Gastroesophageal sphincter (tissue), 4 donors: ENCODE measurements around the gene ZNF486. TPM values are rescaled to one million over a fixed set of nuclear protein-coding genes. Genes with fewer than 3 reads are reported as not detected.
A peak's percentile ranks its signal among the peaks of the same experiment; 100 is the strongest.
"Not testable (repeated sequence)": the region's sequence is repeated elsewhere in the genome, so short reads cannot be mapped to it uniquely, and the experiment has no call there.

ENCODE experiments used
- ATAC-seq: fragments of 150-250 bp; one replicate; pipeline ENCODE4 v1.9.1; 2016; ENCODE audit warnings: mild to moderate bottlenecking, moderate library complexity
- H3K27ac ChIP-seq, 4 donors: fragments of 200-600 bp; sonication (generic) in 3 of 4; 1 replicate in 3 of 4; 2 replicates in 1 of 4; pipeline ENCODE4 v1.5.1; 2016 to 2019
- H3K27me3 ChIP-seq: fragments of 200-600 bp; sonication (generic); one replicate; pipeline ENCODE4 v1.5.1; 2019
- H3K36me3 ChIP-seq, 2 donors: fragments of 200-600 bp; sonication (generic); one replicate each; pipeline ENCODE4 v1.5.1; 2019; ENCODE audit warnings: control low read depth in 1 of 2
- H3K4me1 ChIP-seq, 3 donors: fragments of 200-600 bp; sonication (generic); 1 replicate in 2 of 3; 2 replicates in 1 of 3; pipeline ENCODE4 v1.5.1; 2016 to 2019; ENCODE audit warnings: control low read depth in 2 of 3
- H3K4me3 ChIP-seq, 2 donors: fragments of 200-600 bp; sonication (generic); one replicate each; pipeline ENCODE4 v1.5.1; 2019; ENCODE audit warnings: mild to moderate bottlenecking in 1 of 2, moderate library complexity in 1 of 2
- H3K9me3 ChIP-seq, 3 donors: fragments of 200-600 bp; sonication (generic); one replicate each; pipeline ENCODE4 v1.5.1; 2017 to 2019; ENCODE audit warnings: control low read depth in 2 of 3
- EP300 ChIP-seq: sonication (generic); formaldehyde crosslinking; IDR thresholded peaks from one replicate; pipeline ENCODE4 v1.6.1; 2017; ENCODE audit warnings: antibody characterized with exemption, mild to moderate bottlenecking
- POLR2A ChIP-seq, 2 donors: fragments of 450-650 bp; IDR thresholded peaks; one replicate each; pipeline ENCODE4 v1.6.1; 2017; ENCODE audit warnings: antibody characterized with exemption in 2 of 2, mild to moderate bottlenecking in 2 of 2, moderate library complexity in 1 of 2
- POLR2AphosphoS5 ChIP-seq: sonication (generic); formaldehyde crosslinking; IDR thresholded peaks from one replicate; pipeline ENCODE4 v1.6.1; 2017; ENCODE audit warnings: antibody characterized with exemption
- WGBS, 2 donors: methylation state at CpG; one replicate each; pipeline ENCODE4 v1.1.5; 2018; ENCODE audit warnings: low coverage in 1 of 2; 5-methylcytosine and 5-hydroxymethylcytosine counted together
- total RNA-seq, 4 donors: library from RNA; depleted of rRNA; stranded (reverse); fragments of >200 nt; gene quantifications; one replicate each; pipeline ENCODE4 v1.1.0, GENCODE V29; 2016
- TF ChIP-seq, protein P1 (sequence below), 4 experiments: fragments of 200-600 bp in 2 of 4; fragments of 450-650 bp in 2 of 4; sonication (generic) in 1 of 4; IDR thresholded peaks; one replicate each; pipeline ENCODE4 v1.5.1; 2017 to 2019; ENCODE audit warnings: antibody characterized with exemption in 4 of 4, mild to moderate bottlenecking in 2 of 4, moderate library complexity in 2 of 4

ZNF486 gene
- total RNA-seq, 4 donors from 2014 or later, result 2.6 to 4.4 (median 3.0) TPM

DNA sequence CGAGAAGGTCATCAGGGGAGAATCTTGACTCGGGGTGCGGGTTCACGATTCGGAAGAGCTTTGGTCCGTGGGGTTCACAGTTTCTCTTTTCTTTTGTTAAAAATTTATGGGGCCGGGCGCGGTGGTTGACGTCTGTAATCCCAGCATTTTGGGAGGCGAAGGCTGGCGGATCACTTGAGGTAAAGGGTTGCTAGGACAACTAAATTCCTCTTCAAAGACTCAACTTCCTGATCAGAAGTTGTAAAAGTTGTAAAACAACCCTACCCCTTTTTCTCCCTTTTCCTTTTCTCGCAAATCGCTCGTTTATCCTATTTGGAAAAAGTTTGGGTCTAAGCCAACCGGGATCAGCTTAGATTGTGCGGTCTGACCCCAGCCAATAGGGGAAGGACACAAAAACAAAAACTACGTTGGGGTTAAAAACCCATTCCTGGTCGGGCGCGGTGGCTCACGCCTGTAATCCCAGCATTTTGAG lies 673 bp downstream of the ZNF486 start:
- peaks cover 0 to 26% of the 10 kb centered on the region in 2 donors for H3K36me3 ChIP-seq
- H3K27me3 ChIP-seq, result no peaks in the 10 kb centered on the region
- peaks cover 0 to 21% (median 0%) of the 10 kb centered on the region in 3 donors for H3K4me1 ChIP-seq
- no peak for TF ChIP-seq POLR2AphosphoS5
- TF ChIP-seq, protein P1, sequence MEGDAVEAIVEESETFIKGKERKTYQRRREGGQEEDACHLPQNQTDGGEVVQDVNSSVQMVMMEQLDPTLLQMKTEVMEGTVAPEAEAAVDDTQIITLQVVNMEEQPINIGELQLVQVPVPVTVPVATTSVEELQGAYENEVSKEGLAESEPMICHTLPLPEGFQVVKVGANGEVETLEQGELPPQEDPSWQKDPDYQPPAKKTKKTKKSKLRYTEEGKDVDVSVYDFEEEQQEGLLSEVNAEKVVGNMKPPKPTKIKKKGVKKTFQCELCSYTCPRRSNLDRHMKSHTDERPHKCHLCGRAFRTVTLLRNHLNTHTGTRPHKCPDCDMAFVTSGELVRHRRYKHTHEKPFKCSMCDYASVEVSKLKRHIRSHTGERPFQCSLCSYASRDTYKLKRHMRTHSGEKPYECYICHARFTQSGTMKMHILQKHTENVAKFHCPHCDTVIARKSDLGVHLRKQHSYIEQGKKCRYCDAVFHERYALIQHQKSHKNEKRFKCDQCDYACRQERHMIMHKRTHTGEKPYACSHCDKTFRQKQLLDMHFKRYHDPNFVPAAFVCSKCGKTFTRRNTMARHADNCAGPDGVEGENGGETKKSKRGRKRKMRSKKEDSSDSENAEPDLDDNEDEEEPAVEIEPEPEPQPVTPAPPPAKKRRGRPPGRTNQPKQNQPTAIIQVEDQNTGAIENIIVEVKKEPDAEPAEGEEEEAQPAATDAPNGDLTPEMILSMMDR (IDR thresholded peaks at IDR 0.05), result no peak
- no peak for TF ChIP-seq EP300
- no peak for TF ChIP-seq POLR2A (IDR thresholded peaks at IDR 0.05)
- no peak for ATAC-seq
- 0% methylated on average over 2 to 11 of the region's 22 CpGs for WGBS, 2 donors
- peak overlapping the region; percentile 50 to 79 for H3K4me3 ChIP-seq
- H3K27ac ChIP-seq, result peak overlapping the region; percentile 2 to 79 (median 70)
- H3K9me3 ChIP-seq, result no peaks in the 10 kb centered on the region

DNA sequence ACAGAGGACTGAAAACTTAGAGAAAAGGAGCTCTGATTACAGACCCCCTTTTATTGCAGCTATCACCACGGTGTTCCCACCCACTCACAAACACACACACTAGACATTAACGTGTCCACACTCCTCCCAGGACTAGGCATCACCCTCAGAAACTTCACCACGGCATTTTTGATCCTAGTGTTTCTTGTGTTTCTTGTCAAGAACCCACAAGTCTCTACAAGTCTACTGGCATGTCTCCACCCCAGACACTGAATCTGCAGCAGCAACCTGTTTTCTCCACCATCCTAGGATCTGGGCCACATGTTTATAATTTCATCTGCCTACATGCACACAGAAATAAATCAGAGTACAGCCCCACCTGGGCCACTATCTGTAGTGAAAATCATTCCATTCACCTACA lies 4.3 kb downstream of the ZNF486 start:
- Histone ChIP-seq H3K9me3 (no peaks in the 10 kb centered on the region), H3K27ac (no peak overlapping the region), H3K4me3 (no peak overlapping the region), H3K4me1 (peaks cover 0 to 21% (median 0%) of the 10 kb centered on the region in 3 donors), H3K36me3 (peaks cover 0 to 32% of the 10 kb centered on the region in 2 donors), H3K27me3 (no peaks in the 10 kb centered on the region)
- TF ChIP-seq POLR2A (IDR thresholded peaks at IDR 0.05) (no peak), POLR2AphosphoS5 (no peak), EP300 (no peak)
- TF ChIP-seq, protein P1 (IDR thresholded peaks at IDR 0.05), result no peak
- no peak for ATAC-seq
- 87 to 91% methylated on average over 3 of the region's 3 CpGs for WGBS, 2 donors

DNA sequence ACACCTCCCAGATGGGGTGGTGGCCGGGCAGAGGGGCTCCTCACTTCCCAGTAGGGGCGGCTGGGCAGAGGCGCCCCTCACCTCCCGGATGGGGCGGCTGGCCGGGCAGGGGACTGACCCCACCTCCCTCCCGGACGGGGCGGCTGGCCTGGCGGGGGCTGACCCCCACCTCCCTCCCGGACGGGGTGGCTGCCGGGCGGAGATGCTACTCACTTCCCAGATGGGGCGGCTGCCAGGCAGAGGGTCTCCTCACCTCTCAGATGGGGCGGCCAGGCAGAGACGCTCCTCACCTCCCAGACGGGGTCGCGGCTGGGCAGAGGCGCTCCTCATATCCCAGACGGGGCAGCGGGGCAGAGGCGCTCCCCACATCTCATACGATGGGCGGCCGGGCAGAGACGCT lies 8.8 kb downstream of the ZNF486 start:
- not testable (repeated sequence) for ATAC-seq, H3K4me3 ChIP-seq, H3K4me1 ChIP-seq, H3K9me3 ChIP-seq, H3K27me3 ChIP-seq, H3K27ac ChIP-seq
- peaks cover 0 to 38% of the 10 kb centered on the region in 2 donors for H3K36me3 ChIP-seq
- no CpG with 5 or more reads among the region's 28 CpGs for WGBS, 2 donors

DNA sequence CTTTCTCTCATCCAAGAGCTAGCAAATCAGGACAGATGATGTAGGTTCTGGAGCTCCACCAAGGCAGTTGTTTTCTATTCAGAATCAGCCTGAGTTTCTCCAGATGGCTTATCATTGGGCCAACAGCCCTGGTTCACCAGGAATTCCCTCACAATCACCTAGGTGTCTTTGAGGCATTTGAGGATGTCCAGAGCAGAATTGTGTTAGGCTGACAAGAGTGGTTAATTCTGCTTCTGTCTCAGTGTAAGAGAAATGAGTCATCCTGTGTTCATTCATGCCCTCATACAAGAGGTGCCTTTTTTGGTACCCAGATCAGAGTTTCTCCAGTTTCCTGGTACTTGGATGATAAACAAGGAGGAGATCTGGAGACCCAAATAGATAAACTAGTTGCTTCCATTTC lies 12.9 kb downstream of the ZNF486 start:
- H3K9me3 ChIP-seq, H3K27me3 ChIP-seq, H3K4me3 ChIP-seq, ATAC-seq, H3K27ac ChIP-seq, H3K4me1 ChIP-seq: not testable (repeated sequence)
- H3K36me3 ChIP-seq, result peaks cover 0 to 13% of the 10 kb centered on the region in 2 donors

DNA sequence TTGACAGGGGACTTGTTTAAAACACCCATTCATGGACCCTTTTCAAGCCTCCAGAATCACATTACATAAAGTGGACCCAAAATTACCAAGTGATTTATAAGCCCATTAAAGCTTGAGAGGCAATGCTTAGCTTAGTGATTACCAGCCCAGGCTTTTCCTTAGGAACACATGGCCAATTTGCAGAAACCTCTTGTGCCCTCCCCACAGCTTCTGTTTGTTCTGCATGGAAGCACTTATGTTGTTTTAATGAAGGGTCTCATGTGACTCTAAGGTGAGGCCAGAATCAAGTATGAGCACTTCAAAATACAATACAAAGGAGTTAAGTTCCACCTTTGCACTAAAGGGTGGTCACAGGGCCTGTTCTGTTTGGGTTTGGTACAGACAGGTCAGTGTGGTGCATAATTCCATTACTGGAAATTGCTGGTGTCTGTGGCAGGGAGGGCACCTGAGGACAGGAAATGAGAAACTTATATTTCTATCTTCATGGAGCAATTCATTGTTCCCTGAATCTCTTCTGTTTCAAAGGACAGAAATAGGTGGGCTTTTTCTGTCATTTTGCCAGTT lies 15.3 kb downstream of the ZNF486 start:
- no peaks in the 10 kb centered on the region for H3K9me3 ChIP-seq
- no peaks in the 10 kb centered on the region for H3K27me3 ChIP-seq
- no peak for ATAC-seq
- no peak overlapping the region for H3K4me3 ChIP-seq
- H3K4me1 ChIP-seq, result no peaks in the 10 kb centered on the region
- TF ChIP-seq, protein P1 (IDR thresholded peaks at IDR 0.05), result no peak
- no peak for TF ChIP-seq POLR2AphosphoS5
- TF ChIP-seq POLR2A (IDR thresholded peaks at IDR 0.05), result no peak
- no peak for TF ChIP-seq EP300
- no peak overlapping the region for H3K27ac ChIP-seq
- H3K36me3 ChIP-seq, result peaks cover 0 to 20% of the 10 kb centered on the region in 2 donors

DNA sequence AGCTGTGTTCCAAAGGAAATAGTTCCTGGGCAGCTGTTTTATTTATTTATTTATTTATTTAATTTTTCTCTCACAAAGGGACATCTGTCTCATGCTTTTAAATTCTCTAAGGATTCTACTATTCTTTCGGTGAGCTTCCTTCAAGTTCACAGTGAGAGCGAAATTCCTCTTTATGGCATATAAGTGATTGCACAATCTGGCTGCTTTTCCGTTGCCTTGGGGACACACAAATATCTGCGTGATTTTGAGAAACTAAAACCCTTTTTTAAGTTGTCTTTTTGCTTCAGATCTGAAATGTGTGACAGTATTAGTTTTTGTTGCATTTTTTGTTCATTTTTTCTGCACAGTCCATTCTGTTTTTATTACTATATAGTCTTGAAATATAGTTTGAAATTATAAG lies 19.2 kb downstream of the ZNF486 start:
- Histone ChIP-seq H3K4me3 (no peak overlapping the region), H3K9me3 (no peaks in the 10 kb centered on the region), H3K27ac (no peak overlapping the region), H3K36me3 (peaks cover 0 to 47% of the 10 kb centered on the region in 2 donors), H3K4me1 (no peaks in the 10 kb centered on the region), H3K27me3 (no peaks in the 10 kb centered on the region)
- TF ChIP-seq, protein P1 (IDR thresholded peaks at IDR 0.05), result no peak
- TF ChIP-seq EP300 (no peak), POLR2AphosphoS5 (no peak), POLR2A (IDR thresholded peaks at IDR 0.05) (no peak)
- ATAC-seq, result no peak
- WGBS, 2 donors, result 69 to 86% methylated on average over 4 of the region's 4 CpGs
